ENCODE data around the gene DHRS1.

DHRS1 gene

DNA sequence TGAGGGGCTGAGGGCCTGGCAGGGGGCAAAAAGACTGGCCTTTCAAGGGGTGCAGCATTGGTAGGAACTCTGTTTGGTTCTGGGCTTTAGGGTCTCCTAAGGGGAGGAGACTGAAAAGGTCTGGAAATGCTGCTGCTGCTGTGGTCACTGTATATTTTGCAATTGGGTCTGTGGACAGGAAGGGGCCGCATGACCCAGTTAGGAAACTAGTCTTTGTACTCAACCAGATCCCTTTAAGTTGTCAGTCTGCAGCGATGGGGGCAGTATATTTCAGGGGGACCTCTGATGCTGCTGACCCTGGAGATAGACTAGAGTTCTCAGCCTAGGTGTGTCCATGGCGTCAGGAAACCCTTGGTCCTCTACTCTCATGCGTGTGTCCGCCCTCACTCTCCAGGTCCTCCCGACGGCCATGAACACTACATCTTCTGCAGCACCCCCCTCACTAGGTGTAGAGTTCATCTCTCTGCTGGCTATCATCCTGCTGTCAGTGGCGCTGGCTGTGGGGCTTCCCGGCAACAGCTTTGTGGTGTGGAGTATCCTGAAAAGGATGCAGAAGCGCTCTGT lies 15.7 kb upstream of the DHRS1 start:
- no peaks in the 10 kb centered on the region for H3K27me3 ChIP-seq (ENCODE audit: insufficient read depth, low read length, poor library complexity)
- H3K27ac ChIP-seq (ENCODE audit: low read length): no peak overlapping the region
- no peak overlapping the region for H3K4me3 ChIP-seq (ENCODE audit: low read depth in 1 of 2, low read length in 2 of 2)
- no peaks in the 10 kb centered on the region for H3K9me3 ChIP-seq (ENCODE audit: insufficient read depth, low read length, severe bottlenecking)
- no peaks in the 10 kb centered on the region for H3K4me1 ChIP-seq (ENCODE audit: insufficient read depth, low read length)
- no peak overlapping the region for H2AFZ ChIP-seq (ENCODE audit: low read depth, low read length)
- no peaks in the 10 kb centered on the region for H3K79me2 ChIP-seq (ENCODE audit: insufficient read depth, low read length)
- H4K20me1 ChIP-seq (ENCODE audit: insufficient read depth, low read length): no peaks in the 10 kb centered on the region
- H3K4me2 ChIP-seq (ENCODE audit: insufficient read depth, low read length): no peak overlapping the region
- TF ChIP-seq EZH2 (IDR thresholded peaks at IDR 0.05; ENCODE audit: borderline replicate concordance, low read depth, low read length, severe bottlenecking): no peak
- TF ChIP-seq, protein P1, sequence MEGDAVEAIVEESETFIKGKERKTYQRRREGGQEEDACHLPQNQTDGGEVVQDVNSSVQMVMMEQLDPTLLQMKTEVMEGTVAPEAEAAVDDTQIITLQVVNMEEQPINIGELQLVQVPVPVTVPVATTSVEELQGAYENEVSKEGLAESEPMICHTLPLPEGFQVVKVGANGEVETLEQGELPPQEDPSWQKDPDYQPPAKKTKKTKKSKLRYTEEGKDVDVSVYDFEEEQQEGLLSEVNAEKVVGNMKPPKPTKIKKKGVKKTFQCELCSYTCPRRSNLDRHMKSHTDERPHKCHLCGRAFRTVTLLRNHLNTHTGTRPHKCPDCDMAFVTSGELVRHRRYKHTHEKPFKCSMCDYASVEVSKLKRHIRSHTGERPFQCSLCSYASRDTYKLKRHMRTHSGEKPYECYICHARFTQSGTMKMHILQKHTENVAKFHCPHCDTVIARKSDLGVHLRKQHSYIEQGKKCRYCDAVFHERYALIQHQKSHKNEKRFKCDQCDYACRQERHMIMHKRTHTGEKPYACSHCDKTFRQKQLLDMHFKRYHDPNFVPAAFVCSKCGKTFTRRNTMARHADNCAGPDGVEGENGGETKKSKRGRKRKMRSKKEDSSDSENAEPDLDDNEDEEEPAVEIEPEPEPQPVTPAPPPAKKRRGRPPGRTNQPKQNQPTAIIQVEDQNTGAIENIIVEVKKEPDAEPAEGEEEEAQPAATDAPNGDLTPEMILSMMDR (IDR thresholded peaks at IDR 0.05; ENCODE audit: borderline replicate concordance, extremely low read depth, low read length, poor library complexity, severe bottlenecking): no peak
- ATAC-seq (ENCODE audit: insufficient read depth, low read depth) (no peak), DNase-seq (no peak)
- H3K36me3 ChIP-seq (ENCODE audit: insufficient read depth, low read length): peaks cover 3% of the 10 kb centered on the region
- H3K9ac ChIP-seq (ENCODE audit: low read depth, low read length): no peak overlapping the region

DNA sequence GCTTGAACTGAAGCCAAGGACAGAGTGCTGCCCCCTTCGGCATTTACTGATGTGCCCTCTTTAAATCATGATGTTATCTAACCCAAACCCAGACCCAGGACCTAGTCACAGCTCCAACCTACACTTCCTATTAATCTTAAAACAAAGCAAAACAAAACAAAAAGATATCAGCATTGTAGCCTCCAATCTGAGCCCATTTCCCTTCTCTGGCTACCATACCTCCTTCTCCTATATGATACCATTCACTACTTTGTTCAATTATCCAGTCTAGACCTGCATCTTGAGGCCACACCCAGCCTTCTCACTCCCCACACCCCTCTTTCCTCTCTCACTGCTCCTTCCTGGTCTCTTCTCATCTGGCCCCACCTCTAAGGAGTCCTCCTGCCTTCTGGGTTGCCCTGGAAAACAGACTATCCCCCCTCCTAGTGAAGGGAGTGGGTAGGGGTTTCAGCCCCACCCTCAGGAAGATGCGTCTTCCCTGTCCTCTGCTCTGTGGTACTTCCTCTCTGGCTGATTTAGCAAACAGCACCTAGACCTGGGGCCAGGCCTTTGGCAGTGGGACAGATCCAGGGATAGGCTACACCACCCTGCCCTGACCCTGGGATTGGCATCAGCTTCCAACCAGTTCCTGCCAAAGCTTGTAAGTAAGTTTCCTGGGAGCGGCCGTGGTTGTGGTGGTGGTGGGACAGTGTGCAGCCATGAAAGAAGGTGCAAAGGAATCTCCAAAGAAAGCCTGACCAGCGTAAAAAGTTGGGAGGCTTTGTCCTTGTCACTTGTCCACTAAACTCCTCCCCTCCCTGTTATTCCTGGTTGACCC lies 15.0 kb upstream of the DHRS1 start:
- Histone ChIP-seq H3K79me2 (ENCODE audit: insufficient read depth, low read length) (no peaks in the 10 kb centered on the region), H3K4me1 (ENCODE audit: insufficient read depth, low read length) (no peaks in the 10 kb centered on the region)
- ATAC-seq (ENCODE audit: insufficient read depth, low read depth): no peak

DNA sequence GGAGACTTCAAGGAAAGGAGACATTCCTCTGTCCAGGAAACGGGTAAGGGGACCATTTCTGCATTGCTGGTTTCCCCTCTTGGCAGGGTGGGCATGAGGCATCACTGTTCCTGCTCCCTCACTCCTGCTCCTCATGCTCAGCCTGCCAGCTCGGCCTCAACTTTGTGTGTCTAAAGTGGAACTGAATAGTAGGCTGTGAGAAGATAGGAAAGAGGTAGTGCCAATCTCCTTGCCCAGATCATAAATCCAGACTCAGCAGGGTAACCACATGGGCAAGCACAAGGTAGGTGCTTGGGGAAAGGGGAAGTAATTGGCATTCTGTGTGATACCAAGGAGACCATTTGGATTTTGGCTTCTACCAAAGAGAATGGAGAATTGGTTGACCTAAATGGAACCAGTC lies 14.3 kb upstream of the DHRS1 start:
- no peak overlapping the region for H3K27ac ChIP-seq (ENCODE audit: low read length)
- no peak overlapping the region for H2AFZ ChIP-seq (ENCODE audit: low read depth, low read length)
- H3K36me3 ChIP-seq (ENCODE audit: insufficient read depth, low read length): peaks cover 14% of the 10 kb centered on the region
- H3K9ac ChIP-seq (ENCODE audit: low read depth, low read length): no peak overlapping the region
- TF ChIP-seq, protein P1 (IDR thresholded peaks at IDR 0.05; ENCODE audit: borderline replicate concordance, extremely low read depth, low read length, poor library complexity, severe bottlenecking): no peak
- TF ChIP-seq EZH2 (IDR thresholded peaks at IDR 0.05; ENCODE audit: borderline replicate concordance, low read depth, low read length, severe bottlenecking): no peak
- H3K4me2 ChIP-seq (ENCODE audit: insufficient read depth, low read length): no peak overlapping the region
- no peaks in the 10 kb centered on the region for H3K27me3 ChIP-seq (ENCODE audit: insufficient read depth, low read length, poor library complexity)
- no peak overlapping the region for H3K4me3 ChIP-seq (ENCODE audit: low read depth in 1 of 2, low read length in 2 of 2)
- no peaks in the 10 kb centered on the region for H3K9me3 ChIP-seq (ENCODE audit: insufficient read depth, low read length, severe bottlenecking)
- no peaks in the 10 kb centered on the region for H4K20me1 ChIP-seq (ENCODE audit: insufficient read depth, low read length)
- no peaks in the 10 kb centered on the region for H3K79me2 ChIP-seq (ENCODE audit: insufficient read depth, low read length)
- ATAC-seq (ENCODE audit: insufficient read depth, low read depth) (no peak), DNase-seq (no peak)
- H3K4me1 ChIP-seq (ENCODE audit: insufficient read depth, low read length): no peaks in the 10 kb centered on the region

More for the DNA sequence above, 15.0 kb upstream of the DHRS1 start:
- no peak overlapping the region for H3K4me3 ChIP-seq (ENCODE audit: low read depth in 1 of 2, low read length in 2 of 2)
- no peak overlapping the region for H3K9ac ChIP-seq (ENCODE audit: low read depth, low read length)
- no peak for DNase-seq
- no peaks in the 10 kb centered on the region for H4K20me1 ChIP-seq (ENCODE audit: insufficient read depth, low read length)
- no peaks in the 10 kb centered on the region for H3K9me3 ChIP-seq (ENCODE audit: insufficient read depth, low read length, severe bottlenecking)
- H2AFZ ChIP-seq (ENCODE audit: low read depth, low read length): no peak overlapping the region
- no peak overlapping the region for H3K4me2 ChIP-seq (ENCODE audit: insufficient read depth, low read length)
- H3K27me3 ChIP-seq (ENCODE audit: insufficient read depth, low read length, poor library complexity): no peaks in the 10 kb centered on the region
- no peak for TF ChIP-seq EZH2 (IDR thresholded peaks at IDR 0.05; ENCODE audit: borderline replicate concordance, low read depth, low read length, severe bottlenecking)
- TF ChIP-seq, protein P1 (IDR thresholded peaks at IDR 0.05; ENCODE audit: borderline replicate concordance, extremely low read depth, low read length, poor library complexity, severe bottlenecking): no peak
- peaks cover 10% of the 10 kb centered on the region for H3K36me3 ChIP-seq (ENCODE audit: insufficient read depth, low read length)
- no peak overlapping the region for H3K27ac ChIP-seq (ENCODE audit: low read length)
